Fibroblast of lung (primary cell): Measurements from ENCODE around the gene GADD45G. TPM values are rescaled to one million over a fixed set of nuclear protein-coding genes. Genes with fewer than 3 reads are reported as not detected.

Source experiments
- DNase-seq, 2 donors: peaks; one replicate each; pipeline versions ENCODE4 v3.0.0 to v3.0.0-alpha.2; 2010; ENCODE audit warnings: low read depth in 2 of 2
- H2AFZ ChIP-seq: 2 replicates; pipeline ENCODE4 v1.5.1; 2012; ENCODE audit warnings: low read length, control low read depth, inconsistent platforms
- H3K27ac ChIP-seq: 2 replicates; pipeline ENCODE4 v1.5.1; 2011; ENCODE audit warnings: low read length, control low read depth; ENCODE audit not compliant: insufficient read depth
- H3K27me3 ChIP-seq: 2 replicates; pipeline ENCODE4 v1.5.1; 2011; ENCODE audit warnings: mild to moderate bottlenecking, low read length; ENCODE audit not compliant: control insufficient read depth, insufficient read depth
- H3K36me3 ChIP-seq: 2 replicates; pipeline ENCODE4 v1.5.1; 2011; ENCODE audit warnings: low read length; ENCODE audit not compliant: control insufficient read depth, insufficient read depth
- H3K4me1 ChIP-seq: 2 replicates; pipeline ENCODE4 v1.5.1; 2011; ENCODE audit warnings: low read length; ENCODE audit not compliant: control insufficient read depth, insufficient read depth; ENCODE audit errors: extremely low read depth
- H3K4me2 ChIP-seq: 2 replicates; pipeline ENCODE4 v1.5.1; 2011; ENCODE audit warnings: low read length, control low read depth; ENCODE audit not compliant: insufficient read depth; ENCODE audit errors: extremely low read depth
- H3K4me3 ChIP-seq, 4 experiments: fragments of 200-600 bp in 1 of 4; sonication (generic) in 1 of 4; replicated peaks in 1 of 4; 2 replicates each; pipeline ENCODE4 v1.5.1; 2011 to 2016; ENCODE audit warnings: low read length in 4 of 4, low read depth in 3 of 4, mild to moderate bottlenecking in 3 of 4, control low read depth in 2 of 4, inconsistent platforms in 1 of 4, mixed read lengths in 1 of 4; ENCODE audit not compliant: insufficient read depth in 1 of 4; ENCODE audit errors: control extremely low read depth in 1 of 4
- H3K79me2 ChIP-seq: 2 replicates; pipeline ENCODE4 v1.5.1; 2012; ENCODE audit warnings: mild to moderate bottlenecking, low read length, inconsistent platforms; ENCODE audit not compliant: control insufficient read depth, insufficient read depth
- H3K9ac ChIP-seq: 2 replicates; pipeline ENCODE4 v1.5.1; 2011; ENCODE audit warnings: mild to moderate bottlenecking, low read length, control low read depth; ENCODE audit not compliant: insufficient read depth
- H3K9me3 ChIP-seq: 2 replicates; pipeline ENCODE4 v1.5.1; 2012; ENCODE audit warnings: low read depth, low read length; ENCODE audit not compliant: control insufficient read depth, insufficient read depth
- H4K20me1 ChIP-seq: 2 replicates; pipeline ENCODE4 v1.5.1; 2011; ENCODE audit warnings: low read length; ENCODE audit not compliant: control insufficient read depth, insufficient read depth; ENCODE audit errors: extremely low read depth
- CTCF ChIP-seq, 2 donors: IDR thresholded peaks in 1 of 2; conservative IDR thresholded peaks in 1 of 2; 1 replicate in 1 of 2; 2 replicates in 1 of 2; pipeline ENCODE4 v1.5.1; 2011 to 2012; ENCODE audit warnings: low read length in 2 of 2, control low read depth in 1 of 2, inconsistent platforms in 1 of 2, low read depth in 1 of 2, mild to moderate bottlenecking in 1 of 2
- EZH2 ChIP-seq: IDR thresholded peaks from 2 replicates; pipeline ENCODE4 v1.5.1; 2012; ENCODE audit warnings: low read length, control low read depth, mild to moderate bottlenecking; ENCODE audit errors: missing control alignments
- polyA plus RNA-seq, 2 donors: library from polyadenylated mRNA; depleted of rRNA in 1 of 2; stranded (reverse) in 1 of 2; unstranded in 1 of 2; fragments of >200 nt; gene quantifications; 2 replicates each; pipeline ENCODE4 v1.2.1, GENCODE V29; 2011 to 2012; ENCODE audit warnings: missing spikeins in 1 of 2
- total RNA-seq: library from RNA; depleted of rRNA; stranded (reverse); fragments of >200 nt; gene quantifications from 2 replicates; pipeline ENCODE4 v1.2.1, GENCODE V29; 2014

The GADD45G gene
- total and polyA plus RNA-seq, 2 donors (not counting 1 experiment from before 2014, with no cell fraction given), result 3.5 TPM; not detected in 1

GRCh38 chr9:89628601-89629000 lies 23.8 kb downstream of the GADD45G start:
- no peaks in the 10 kb centered on the region for H3K27me3 ChIP-seq
- no peak overlapping the region for H2AFZ ChIP-seq
- no peak for DNase-seq
- H3K9me3 ChIP-seq, result no peaks in the 10 kb centered on the region
- H3K27ac ChIP-seq, result no peak overlapping the region
- no peak overlapping the region for H3K4me2 ChIP-seq
- H3K36me3 ChIP-seq, result no peaks in the 10 kb centered on the region
- no peak overlapping the region for H3K4me3 ChIP-seq
- no peak overlapping the region for H3K9ac ChIP-seq
- no peaks in the 10 kb centered on the region for H3K79me2 ChIP-seq
- no peaks in the 10 kb centered on the region for H3K4me1 ChIP-seq
- no peaks in the 10 kb centered on the region for H4K20me1 ChIP-seq
- TF ChIP-seq EZH2, result no peak
- no peak for TF ChIP-seq CTCF (conservative IDR thresholded peaks at IDR 0.05 in 1 of 2, IDR thresholded peaks at IDR 0.05 in 1 of 2; ENCODE audit: low read depth in 1 of 2, low read length in 2 of 2)

DNA sequence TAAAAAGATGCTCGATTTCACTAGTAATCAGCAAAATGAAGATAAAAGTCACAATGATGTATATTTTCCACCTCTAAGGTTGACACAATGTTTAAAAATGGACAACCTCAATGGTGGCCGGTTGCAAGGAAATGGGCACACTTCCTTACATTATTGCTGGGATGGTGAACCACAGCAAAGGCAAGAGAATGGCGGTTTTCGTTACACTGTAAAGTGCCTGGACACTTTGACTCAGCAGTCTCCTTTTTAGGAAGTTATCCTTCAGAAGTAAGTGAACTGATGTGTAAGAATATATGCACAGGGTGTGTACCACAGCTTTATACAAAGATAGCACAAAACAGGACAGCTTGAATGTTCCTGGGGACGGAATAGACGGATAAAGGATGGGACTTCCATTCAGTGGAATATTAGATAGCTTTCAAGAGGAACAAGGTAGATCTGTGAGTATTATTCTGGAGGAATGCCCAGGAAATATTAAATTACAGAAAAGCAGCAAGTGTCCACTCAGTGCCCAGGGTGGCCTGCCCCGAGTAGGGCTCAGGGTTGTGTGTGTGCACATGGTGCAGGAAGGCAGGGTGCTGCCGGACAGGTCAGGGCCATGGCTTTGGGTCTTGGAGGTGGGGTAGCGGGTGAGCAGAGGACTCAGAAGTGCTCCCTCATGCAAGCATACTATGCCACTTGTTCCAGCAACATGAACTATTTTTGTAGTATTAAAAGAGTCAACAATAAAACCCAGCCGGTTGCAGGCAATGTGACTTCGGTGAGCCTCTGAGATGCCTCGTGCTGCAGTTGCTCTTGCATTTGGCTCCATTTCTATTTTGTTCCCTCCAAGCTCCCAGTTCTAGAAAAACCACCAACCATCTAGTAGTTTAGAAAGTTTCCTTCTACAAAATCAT lies 24.5 kb downstream of the GADD45G start:
- no peak for DNase-seq
- no peaks in the 10 kb centered on the region for H3K27me3 ChIP-seq

More for the DNA sequence above, 24.5 kb downstream of the GADD45G start:
- H3K4me3 ChIP-seq, result no peak overlapping the region
- H3K79me2 ChIP-seq, result no peaks in the 10 kb centered on the region
- H2AFZ ChIP-seq, result no peak overlapping the region
- no peak overlapping the region for H3K27ac ChIP-seq
- no peaks in the 10 kb centered on the region for H3K36me3 ChIP-seq
- TF ChIP-seq EZH2 (no peak), CTCF (conservative IDR thresholded peaks at IDR 0.05 in 1 of 2, IDR thresholded peaks at IDR 0.05 in 1 of 2; ENCODE audit: low read depth in 1 of 2, low read length in 2 of 2) (no peak)
- H3K4me1 ChIP-seq, result no peaks in the 10 kb centered on the region
- H3K9ac ChIP-seq, result no peak overlapping the region
- no peaks in the 10 kb centered on the region for H4K20me1 ChIP-seq
- H3K9me3 ChIP-seq, result no peaks in the 10 kb centered on the region
- H3K4me2 ChIP-seq, result no peak overlapping the region
